KOPT-K1 (cell line): Measurements from ENCODE around the gene RASSF5.

Experiments
- H3K27ac ChIP-seq: fragments of 200-600 bp; sonication (generic); 2 replicates; pipeline ENCODE4 v1.5.1; 2016; ENCODE audit warnings: antibody characterized with exemption, mild to moderate bottlenecking, low read depth, low read length; ENCODE audit not compliant: poor library complexity, severe bottlenecking
- H3K36me3 ChIP-seq: fragments of 200-600 bp; sonication (generic); 2 replicates; pipeline ENCODE4 v1.5.1; 2017; ENCODE audit warnings: antibody characterized with exemption, mild to moderate bottlenecking, low read length, moderate library complexity; ENCODE audit not compliant: insufficient read depth
- H3K9me3 ChIP-seq: fragments of 200-600 bp; sonication (generic); 2 replicates; pipeline ENCODE4 v1.5.1; 2017; ENCODE audit warnings: antibody characterized with exemption, low read length, mild to moderate bottlenecking; ENCODE audit not compliant: insufficient read depth, poor library complexity, severe bottlenecking

The RASSF5 gene

GRCh38 chr1:206512058-206512850, 4.9 kb downstream of the RASSF5 start:
- no peaks in the 10 kb centered on the region for H3K36me3 ChIP-seq
- no peak overlapping the region for H3K27ac ChIP-seq
- no peaks in the 10 kb centered on the region for H3K9me3 ChIP-seq

GRCh38 chr1:206512851-206513180, 5.5 kb downstream of the RASSF5 start:
- Histone ChIP-seq H3K36me3 (no peaks in the 10 kb centered on the region), H3K9me3 (no peaks in the 10 kb centered on the region), H3K27ac (no peak overlapping the region)

- Histone ChIP-seq H3K9me3 (no peaks in the 10 kb centered on the region), H3K27ac (no peak overlapping the region), H3K36me3 (no peaks in the 10 kb centered on the region)
Measured at GRCh38 chr1:206513312-206514111, 6.2 kb downstream of the RASSF5 start.

GRCh38 chr1:206514813-206515387, 7.6 kb downstream of the RASSF5 start:
- Histone ChIP-seq H3K27ac (no peak overlapping the region), H3K36me3 (no peaks in the 10 kb centered on the region), H3K9me3 (no peaks in the 10 kb centered on the region)

- Histone ChIP-seq H3K36me3 (no peaks in the 10 kb centered on the region), H3K9me3 (no peaks in the 10 kb centered on the region), H3K27ac (no peak overlapping the region)
Measured at GRCh38 chr1:206516728-206516990, 9.3 kb downstream of the RASSF5 start.

GRCh38 chr1:206517784-206518183, 10.5 kb downstream of the RASSF5 start:
- Histone ChIP-seq H3K36me3 (no peaks in the 10 kb centered on the region), H3K27ac (no peak overlapping the region), H3K9me3 (no peaks in the 10 kb centered on the region)

GRCh38 chr1:206518206-206518605, 10.9 kb downstream of the RASSF5 start:
- no peaks in the 10 kb centered on the region for H3K36me3 ChIP-seq
- no peaks in the 10 kb centered on the region for H3K9me3 ChIP-seq
- no peak overlapping the region for H3K27ac ChIP-seq

- H3K27ac ChIP-seq: no peak overlapping the region
- no peaks in the 10 kb centered on the region for H3K36me3 ChIP-seq
- H3K9me3 ChIP-seq: no peaks in the 10 kb centered on the region
Measured at GRCh38 chr1:206518743-206519142, 11.4 kb downstream of the RASSF5 start.

- Histone ChIP-seq H3K9me3 (no peaks in the 10 kb centered on the region), H3K36me3 (no peaks in the 10 kb centered on the region), H3K27ac (no peak overlapping the region)
Measured at GRCh38 chr1:206521127-206521526, 13.8 kb downstream of the RASSF5 start.

GRCh38 chr1:206521694-206522402, 14.5 kb downstream of the RASSF5 start:
- no peaks in the 10 kb centered on the region for H3K36me3 ChIP-seq
- no peak overlapping the region for H3K27ac ChIP-seq
- no peaks in the 10 kb centered on the region for H3K9me3 ChIP-seq

- Histone ChIP-seq H3K27ac (no peak overlapping the region), H3K9me3 (no peaks in the 10 kb centered on the region), H3K36me3 (no peaks in the 10 kb centered on the region)
Measured at GRCh38 chr1:206524739-206525364, 17.5 kb downstream of the RASSF5 start.

- no peak overlapping the region for H3K27ac ChIP-seq
- H3K9me3 ChIP-seq: no peaks in the 10 kb centered on the region
Measured at GRCh38 chr1:206526064-206526911, 19.0 kb downstream of the RASSF5 start.

GRCh38 chr1:206529425-206529824, 22.1 kb downstream of the RASSF5 start:
- Histone ChIP-seq H3K27ac (no peak overlapping the region), H3K36me3 (no peaks in the 10 kb centered on the region), H3K9me3 (no peaks in the 10 kb centered on the region)

More at GRCh38 chr1:206526064-206526911, 19.0 kb downstream of the RASSF5 start:
- no peaks in the 10 kb centered on the region for H3K36me3 ChIP-seq

- Histone ChIP-seq H3K9me3 (no peaks in the 10 kb centered on the region), H3K36me3 (no peaks in the 10 kb centered on the region), H3K27ac (no peak overlapping the region)
Measured at GRCh38 chr1:206532368-206532767, 25.0 kb downstream of the RASSF5 start.
